HepG2 (cell line): ENCODE data around the gene WDR76. TPM values are rescaled to one million over a fixed set of nuclear protein-coding genes. Genes with fewer than 3 reads are reported as not detected.

Experiments
- ERF ChIP-seq: IDR thresholded peaks from 2 replicates; pipeline ENCODE4 v1.6.1; 2018; ENCODE audit warnings: missing biosample characterization, missing genetic modification reagents
- HOXD1 ChIP-seq: sonication (generic); formaldehyde crosslinking; IDR thresholded peaks from 2 replicates; pipeline ENCODE4 v1.5.0; 2020; ENCODE audit warnings: missing genetic modification reagents
- IRF2 ChIP-seq: IDR thresholded peaks from 2 replicates; pipeline ENCODE4 v1.6.1; 2018; ENCODE audit warnings: missing genetic modification reagents, missing compliant biosample characterization
- JARID2 ChIP-seq: sonication (generic); formaldehyde crosslinking; IDR thresholded peaks from 2 replicates; pipeline ENCODE4 v1.8.1; 2023; ENCODE audit warnings: missing genetic modification reagents, inconsistent platforms; ENCODE audit not compliant: insufficient replicate concordance
- MAFK ChIP-seq, 2 experiments: IDR thresholded peaks in 1 of 2; conservative IDR thresholded peaks in 1 of 2; 2 replicates each; pipeline ENCODE4 v1.6.1; 2011; ENCODE audit warnings: improper control_type of control experiment in 2 of 2, low read length in 2 of 2
- NBN ChIP-seq: fragments of 450-650 bp; conservative IDR thresholded peaks from 2 replicates; pipeline ENCODE4 v1.6.1; 2017
- PAX8 ChIP-seq: sonication (generic); formaldehyde crosslinking; IDR thresholded peaks from 2 replicates; pipeline ENCODE4 v1.8.0; 2022; ENCODE audit warnings: mild to moderate bottlenecking, missing genetic modification reagents, borderline replicate concordance
- RBM22 ChIP-seq: fragments of 200-400 bp; formaldehyde crosslinking; optimal IDR thresholded peaks from 2 replicates; pipeline ENCODE3; 2017; ENCODE audit warnings: mild to moderate bottlenecking, low read length, moderate library complexity
- SP4 ChIP-seq: sonication (generic); formaldehyde crosslinking; IDR thresholded peaks from 2 replicates; pipeline ENCODE4 v1.8.1; 2023; ENCODE audit warnings: mild to moderate bottlenecking, missing genetic modification reagents
- STAT6 ChIP-seq: sonication (generic); formaldehyde crosslinking; IDR thresholded peaks from 2 replicates; pipeline ENCODE4 v1.4.0; 2020; ENCODE audit warnings: missing genetic modification reagents, mild to moderate bottlenecking, borderline replicate concordance
- U2AF1 ChIP-seq: fragments of 200-400 bp; formaldehyde crosslinking; optimal IDR thresholded peaks from 2 replicates; pipeline ENCODE3; 2017; ENCODE audit warnings: mild to moderate bottlenecking, low read depth, low read length
- ZBTB37 ChIP-seq: sonication (generic); formaldehyde crosslinking; IDR thresholded peaks from 2 replicates; pipeline ENCODE4 v1.4.0; 2020; ENCODE audit warnings: mild to moderate bottlenecking, missing genetic modification reagents
- ZBTB38 ChIP-seq: sonication (generic); formaldehyde crosslinking; IDR thresholded peaks from 2 replicates; pipeline ENCODE4 v1.5.1; 2020; ENCODE audit warnings: mild to moderate bottlenecking, missing genetic modification reagents
- ZBTB7A ChIP-seq: sonication (generic); formaldehyde crosslinking; IDR thresholded peaks from 2 replicates; pipeline ENCODE4 v1.8.0; 2022; ENCODE audit warnings: mild to moderate bottlenecking, missing genetic modification reagents
- ZC3H13 ChIP-seq: sonication (generic); formaldehyde crosslinking; IDR thresholded peaks from 2 replicates; pipeline ENCODE4 v1.8.1; 2023; ENCODE audit warnings: mild to moderate bottlenecking, missing genetic modification reagents, moderate library complexity
- ZNF101 ChIP-seq: sonication (generic); formaldehyde crosslinking; IDR thresholded peaks from 2 replicates; pipeline ENCODE4 v1.4.0; 2020; ENCODE audit warnings: mild to moderate bottlenecking, low read depth, missing genetic modification reagents, borderline replicate concordance
- ZNF264 ChIP-seq: sonication (generic); formaldehyde crosslinking; IDR thresholded peaks from 2 replicates; pipeline ENCODE4 v1.4.0; 2020; ENCODE audit warnings: missing genetic modification reagents
- ZNF34 ChIP-seq: sonication (generic); formaldehyde crosslinking; IDR thresholded peaks from 2 replicates; pipeline ENCODE4 v1.4.0; 2020; ENCODE audit warnings: mild to moderate bottlenecking, missing genetic modification reagents, borderline replicate concordance
- ZNF639 ChIP-seq: conservative IDR thresholded peaks from 2 replicates; pipeline ENCODE4 v1.6.1; 2018; ENCODE audit warnings: missing genetic modification reagents
- ZNF652 ChIP-seq: IDR thresholded peaks from 2 replicates; pipeline ENCODE4 v1.6.1; 2016; ENCODE audit warnings: low read depth, borderline replicate concordance
- ZSCAN25 ChIP-seq: sonication (generic); formaldehyde crosslinking; IDR thresholded peaks from 2 replicates; pipeline ENCODE4 v1.8.0; 2022; ENCODE audit warnings: mild to moderate bottlenecking, missing genetic modification reagents
- polyA plus RNA-seq, 8 experiments: library from polyadenylated mRNA; depleted of rRNA in 3 of 8; stranded (reverse) in 7 of 8; unstranded in 1 of 8; fragments of >200 nt; fragmentation: Illumina TruSeq in 4 of 8; extraction: Trizol in 4 of 8; gene quantifications; 2 replicates each; pipeline versions ENCODE4 v1.2.1 to v1.2.3, GENCODE V29; 2011 to 2016; ENCODE audit warnings: low read depth in 4 of 8, missing spikeins in 1 of 8, mixed read lengths in 1 of 8; ENCODE audit not compliant: insufficient read depth in 1 of 8
- total RNA-seq, 5 experiments: library from RNA; depleted of rRNA; stranded (reverse); fragments of >200 nt; fragmentation: Illumina TruSeq; extraction: Trizol; gene quantifications; 2 replicates each; pipeline ENCODE4 v1.2.3, GENCODE V29; 2016; ENCODE audit warnings: low read depth in 1 of 5
- TF ChIP-seq, protein P1 (sequence below): sonication (generic); formaldehyde crosslinking; IDR thresholded peaks from 2 replicates; pipeline ENCODE4 v1.5.0; 2020; ENCODE audit warnings: mild to moderate bottlenecking, missing genetic modification reagents

The WDR76 gene
- total and polyA plus RNA-seq, 2 of the 13 experiments (the other 11 are each of a cell fraction or from before 2014, with no cell fraction given): 1.1 to 9.7 TPM

DNA sequence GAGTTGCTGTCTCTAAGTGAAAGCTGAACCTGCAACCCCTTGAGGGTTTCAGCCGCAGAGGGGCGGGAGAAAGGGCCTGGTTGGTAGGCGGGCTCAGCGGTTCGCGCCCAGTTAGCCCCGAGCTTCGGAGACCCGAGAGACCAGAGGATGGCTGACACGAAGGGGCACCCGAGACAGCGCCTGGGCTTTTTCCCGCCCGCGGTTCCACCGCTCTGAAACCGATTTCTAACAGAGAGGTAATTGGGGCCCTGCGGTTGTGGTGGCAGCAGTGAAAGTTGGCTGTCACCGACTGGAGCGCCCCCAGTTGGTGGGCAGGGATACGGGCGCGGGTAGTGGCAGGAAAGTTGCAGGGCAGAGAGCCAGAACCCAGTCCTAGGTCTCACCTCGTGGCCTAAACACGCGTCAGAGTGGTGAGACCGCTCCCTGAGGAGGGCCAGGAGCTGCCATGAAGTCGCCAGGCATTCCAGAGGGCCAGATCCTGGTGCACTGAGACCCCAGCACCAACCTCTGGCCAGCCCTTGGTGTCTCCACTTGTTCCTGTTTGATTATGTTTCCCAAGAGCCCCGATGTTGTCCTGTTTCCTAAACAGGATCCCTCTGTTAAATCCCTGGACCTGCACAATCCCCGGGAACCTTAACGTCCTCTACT is 49.4 kb upstream of the WDR76 start (continued):
- peak; percentile 45; the same call in 1 of the 2 replicates for TF ChIP-seq ERF (CRISPR knock-in tag)
- peak; percentile 39 for TF ChIP-seq U2AF1
- TF ChIP-seq, protein P1, sequence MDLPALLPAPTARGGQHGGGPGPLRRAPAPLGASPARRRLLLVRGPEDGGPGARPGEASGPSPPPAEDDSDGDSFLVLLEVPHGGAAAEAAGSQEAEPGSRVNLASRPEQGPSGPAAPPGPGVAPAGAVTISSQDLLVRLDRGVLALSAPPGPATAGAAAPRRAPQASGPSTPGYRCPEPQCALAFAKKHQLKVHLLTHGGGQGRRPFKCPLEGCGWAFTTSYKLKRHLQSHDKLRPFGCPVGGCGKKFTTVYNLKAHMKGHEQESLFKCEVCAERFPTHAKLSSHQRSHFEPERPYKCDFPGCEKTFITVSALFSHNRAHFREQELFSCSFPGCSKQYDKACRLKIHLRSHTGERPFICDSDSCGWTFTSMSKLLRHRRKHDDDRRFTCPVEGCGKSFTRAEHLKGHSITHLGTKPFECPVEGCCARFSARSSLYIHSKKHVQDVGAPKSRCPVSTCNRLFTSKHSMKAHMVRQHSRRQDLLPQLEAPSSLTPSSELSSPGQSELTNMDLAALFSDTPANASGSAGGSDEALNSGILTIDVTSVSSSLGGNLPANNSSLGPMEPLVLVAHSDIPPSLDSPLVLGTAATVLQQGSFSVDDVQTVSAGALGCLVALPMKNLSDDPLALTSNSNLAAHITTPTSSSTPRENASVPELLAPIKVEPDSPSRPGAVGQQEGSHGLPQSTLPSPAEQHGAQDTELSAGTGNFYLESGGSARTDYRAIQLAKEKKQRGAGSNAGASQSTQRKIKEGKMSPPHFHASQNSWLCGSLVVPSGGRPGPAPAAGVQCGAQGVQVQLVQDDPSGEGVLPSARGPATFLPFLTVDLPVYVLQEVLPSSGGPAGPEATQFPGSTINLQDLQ (CRISPR knock-in tag): no peak
- TF ChIP-seq RBM22: no peak
- peak; percentile 69 for TF ChIP-seq ZNF264 (CRISPR knock-in tag)
- TF ChIP-seq NBN: no peak
- TF ChIP-seq MAFK (conservative IDR thresholded peaks at IDR 0.05 in 1 of 2, IDR thresholded peaks at IDR 0.05 in 1 of 2; ENCODE audit: low read length in 2 of 2): no peak
- TF ChIP-seq HOXD1 (CRISPR knock-in tag): peak; percentile 22; the same call in 1 of the 2 replicates
- TF ChIP-seq ZNF639 (CRISPR knock-in tag): peak; percentile 62; the same call in 1 of the 2 replicates
- TF ChIP-seq JARID2: no peak
- peak; percentile 36; the same call in 1 of the 2 replicates for TF ChIP-seq ZBTB7A (CRISPR knock-in tag)
- peak; percentile 43; the same call in 1 of the 2 replicates for TF ChIP-seq SP4
- peak; percentile 71; the same call in 1 of the 2 replicates for TF ChIP-seq ZC3H13 (CRISPR knock-in tag)
- TF ChIP-seq ZNF34 (CRISPR knock-in tag): no peak; the same call in 1 of the 2 replicates
- 0 out of 2 replicates have a peak, but pooled peaks have one; percentile 32 for TF ChIP-seq PAX8 (CRISPR knock-in tag)
- TF ChIP-seq ZNF101 (CRISPR knock-in tag): 0 out of 2 replicates have a peak, but pooled peaks have one; percentile 47
- TF ChIP-seq STAT6 (CRISPR knock-in tag): no peak
- no peak for TF ChIP-seq ZNF652 (CRISPR knock-in tag)
- TF ChIP-seq ZBTB38: 0 out of 2 replicates have a peak, but pooled peaks have one; percentile 25
- TF ChIP-seq IRF2: peak; percentile 29; the same call in 1 of the 2 replicates
- TF ChIP-seq ZSCAN25 (CRISPR knock-in tag): peak; percentile 11; the same call in 1 of the 2 replicates
- TF ChIP-seq ZBTB37: no peak
